ENCODE data around the gene GFOD1. TPM values are rescaled to one million over a fixed set of nuclear protein-coding genes. Genes with fewer than 3 reads are reported as not detected.

The GFOD1 gene
- total RNA-seq, 2 experiments from 2014 or later: 22.6 to 35.0 TPM

DNA sequence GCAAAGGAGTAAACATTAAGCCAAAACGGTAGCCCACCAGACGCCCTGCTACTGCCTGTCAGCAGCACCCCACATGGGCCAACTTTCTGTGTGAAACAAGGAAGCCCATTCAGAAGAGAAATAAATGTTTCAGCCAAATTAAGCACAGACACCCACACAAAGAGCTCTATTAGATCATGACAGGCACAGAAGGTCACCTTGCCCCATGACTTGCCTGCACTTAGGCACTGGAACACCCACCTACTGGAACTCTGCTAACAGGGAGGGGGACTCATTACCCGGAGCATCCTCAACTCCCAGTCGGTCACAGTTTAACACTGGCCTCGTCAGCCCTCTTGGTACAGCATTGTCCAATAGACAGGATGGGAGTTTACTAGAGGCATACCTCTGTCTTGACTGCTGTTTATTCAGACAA is 31.8 kb downstream of the GFOD1 start:
- H3K4me1 ChIP-seq (ENCODE audit: insufficient read depth, low read length, poor library complexity, severe bottlenecking): peaks cover 67% of the 10 kb centered on the region
- DNase-seq (ENCODE audit: low spot score): peak; percentile 27
- TF ChIP-seq EZH2phosphoT487 (IDR thresholded peaks at IDR 0.05; ENCODE audit: borderline replicate concordance, low read depth, low read length) (no peak), CTCF (conservative IDR thresholded peaks at IDR 0.05; ENCODE audit: low read length) (no peak)
- intact Hi-C loops (cut with micrococcal nuclease; ENCODE audit: unreplicated experiment): loop anchor here (2.0 to 5.0 kb wide), 5 partner anchors 58 to 183 kb away; partner anchors contain the start of genes NOL7 and SIRT5
- H3K9me2 ChIP-seq (ENCODE audit: insufficient read depth, low read length): no peaks in the 10 kb centered on the region
- H3K4me3 ChIP-seq (ENCODE audit: low read depth, low read length, poor library complexity, severe bottlenecking): peak overlapping the region; percentile 6
- H3K9me3 ChIP-seq (ENCODE audit: low read length): no peaks in the 10 kb centered on the region
- H3K36me3 ChIP-seq (ENCODE audit: insufficient read depth, low read length): peaks cover 32% of the 10 kb centered on the region
- H4K20me1 ChIP-seq (ENCODE audit: insufficient read depth, low read length): no peaks in the 10 kb centered on the region
- peak overlapping the region; percentile 5; the same call in 1 of the 2 replicates for H2AFZ ChIP-seq (ENCODE audit: low read length)
- CTCF ChIA-PET (ENCODE audit: unreplicated experiment): no interaction called here
- H3K4me2 ChIP-seq (ENCODE audit: low read length): peak overlapping the region; percentile 68
- H3K79me2 ChIP-seq (ENCODE audit: insufficient read depth, low read depth, low read length): peaks cover 47% of the 10 kb centered on the region; the same call in 1 of the 2 replicates
- POLR2A ChIA-PET: interaction anchor here (0.7 to 3.3 kb wide), 11 partner anchors 8 to 119 kb away, joined by 3 to 25 read pairs (median 5); partner anchors contain the start of genes GFOD1 and SIRT5
- no TSS peak for BruUV-seq (replicated peaks)
- H3K27ac ChIP-seq (ENCODE audit: low read depth, low read length, poor library complexity, severe bottlenecking): peak overlapping the region; percentile 28

DNA sequence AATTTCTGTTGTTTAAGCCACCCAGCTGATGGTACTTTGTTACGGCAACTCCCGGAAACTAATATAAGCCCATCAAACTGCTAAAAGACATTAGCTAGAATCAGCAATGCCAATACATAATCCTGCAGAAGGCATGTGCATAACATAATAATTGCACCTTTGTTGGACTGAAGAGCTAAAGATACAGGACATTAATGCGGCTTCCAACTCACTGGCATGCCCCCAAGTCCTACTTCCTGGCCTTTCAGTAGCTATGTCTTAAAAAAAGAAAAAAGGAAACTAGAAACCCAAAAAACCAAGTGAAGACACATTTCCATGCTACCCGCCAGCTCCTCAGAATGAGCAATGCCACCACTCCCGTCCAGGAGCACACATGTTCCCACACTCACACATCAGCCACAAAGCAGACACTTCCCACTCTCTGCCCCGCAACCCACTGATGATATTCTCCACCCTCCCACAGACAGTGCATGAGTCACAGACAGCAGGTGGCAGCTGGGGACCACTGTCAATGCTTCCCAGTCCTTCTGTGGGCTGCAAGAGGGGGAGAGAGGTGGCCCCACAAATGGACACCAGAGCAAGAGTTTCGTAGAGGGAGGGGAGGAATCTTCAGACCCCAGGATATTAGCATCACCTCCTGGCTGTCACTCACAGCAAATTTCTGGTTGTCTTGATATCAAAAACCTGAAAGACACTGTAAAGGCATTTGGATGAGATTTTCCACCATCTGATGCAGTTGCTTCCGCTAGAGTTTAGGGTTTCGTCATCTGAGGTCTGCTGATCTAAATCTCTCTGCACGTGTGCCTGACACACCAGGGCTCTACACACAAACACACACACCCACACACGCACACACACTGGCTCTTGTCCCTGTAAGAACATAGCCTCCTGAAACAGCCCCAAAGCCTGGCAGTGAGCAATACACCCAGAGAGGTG is 32.8 kb downstream of the GFOD1 start:
- H3K27ac ChIP-seq (ENCODE audit: low read depth, low read length, poor library complexity, severe bottlenecking): peak overlapping the region; percentile 28
- H4K20me1 ChIP-seq (ENCODE audit: insufficient read depth, low read length): no peaks in the 10 kb centered on the region
- ChIA-PET CTCF (ENCODE audit: unreplicated experiment) (interaction anchor here (0.5 to 1.4 kb wide), 7 partner anchors 11 to 120 kb away, joined by 3 to 5 read pairs (median 4); partner anchors contain the start of gene SIRT5), POLR2A (interaction anchor here (0.5 to 3.3 kb wide), 13 partner anchors 9 to 159 kb away, joined by 3 to 25 read pairs (median 3); partner anchors contain the start of gene GFOD1)
- peak; percentile 41 for DNase-seq (ENCODE audit: low spot score)
- H3K4me2 ChIP-seq (ENCODE audit: low read length): peak overlapping the region; percentile 68
- TF ChIP-seq EZH2phosphoT487 (IDR thresholded peaks at IDR 0.05; ENCODE audit: borderline replicate concordance, low read depth, low read length) (no peak), CTCF (conservative IDR thresholded peaks at IDR 0.05; ENCODE audit: low read length) (peak; percentile 68)
- H3K36me3 ChIP-seq (ENCODE audit: insufficient read depth, low read length): peaks cover 36% of the 10 kb centered on the region
- H2AFZ ChIP-seq (ENCODE audit: low read length): peak overlapping the region; percentile 5; the same call in 1 of the 2 replicates
- no peaks in the 10 kb centered on the region for H3K9me2 ChIP-seq (ENCODE audit: insufficient read depth, low read length)
- intact Hi-C loops (cut with micrococcal nuclease; ENCODE audit: unreplicated experiment): loop anchor here (1.0 to 5.0 kb wide), 6 partner anchors 57 to 182 kb away; partner anchors contain the start of genes NOL7 and SIRT5
- H3K79me2 ChIP-seq (ENCODE audit: insufficient read depth, low read depth, low read length): peaks cover 41% of the 10 kb centered on the region; the same call in 1 of the 2 replicates
- no TSS peak for BruUV-seq (replicated peaks)
- H3K4me3 ChIP-seq (ENCODE audit: low read depth, low read length, poor library complexity, severe bottlenecking): peak overlapping the region; percentile 6
- H3K9me3 ChIP-seq (ENCODE audit: low read length): 0 out of 2 replicates have a peak, but pooled peaks cover 2% of the 10 kb centered on the region
- H3K4me1 ChIP-seq (ENCODE audit: insufficient read depth, low read length, poor library complexity, severe bottlenecking): peaks cover 60% of the 10 kb centered on the region

Data from OCI-LY7 (cell line).